ENCODE measurements around the gene ZFP64.

DNA sequence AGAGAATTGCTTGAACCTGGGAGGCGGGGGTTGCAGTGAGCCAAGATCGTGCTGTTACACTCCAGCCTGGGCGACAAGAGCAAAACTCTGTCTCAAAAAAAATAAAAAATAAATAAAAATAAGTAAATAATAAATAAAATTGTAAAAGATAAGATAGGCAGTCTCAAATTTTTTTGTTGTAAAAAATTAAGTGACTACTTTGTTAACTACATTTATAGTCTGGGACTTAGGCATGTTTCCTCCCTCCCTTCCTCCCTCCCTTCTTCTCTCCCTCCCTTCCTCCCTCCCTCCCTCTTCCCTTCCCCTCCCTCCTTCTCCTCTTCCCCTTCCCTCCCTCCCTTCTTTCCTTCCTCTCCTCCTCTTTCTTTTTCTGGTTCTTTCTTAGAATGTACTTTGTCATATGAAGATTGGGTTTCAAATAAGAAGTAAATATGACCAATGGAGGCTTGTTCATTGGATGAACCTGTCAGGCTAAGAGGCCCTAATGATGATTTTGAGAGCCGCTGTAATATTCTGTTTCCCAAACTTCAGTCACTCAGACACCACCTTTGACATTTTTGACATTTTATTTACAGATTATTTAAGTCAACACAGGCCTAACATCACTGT is 24.2 kb downstream of the ZFP64 start:
- TF ChIP-seq, protein P1, sequence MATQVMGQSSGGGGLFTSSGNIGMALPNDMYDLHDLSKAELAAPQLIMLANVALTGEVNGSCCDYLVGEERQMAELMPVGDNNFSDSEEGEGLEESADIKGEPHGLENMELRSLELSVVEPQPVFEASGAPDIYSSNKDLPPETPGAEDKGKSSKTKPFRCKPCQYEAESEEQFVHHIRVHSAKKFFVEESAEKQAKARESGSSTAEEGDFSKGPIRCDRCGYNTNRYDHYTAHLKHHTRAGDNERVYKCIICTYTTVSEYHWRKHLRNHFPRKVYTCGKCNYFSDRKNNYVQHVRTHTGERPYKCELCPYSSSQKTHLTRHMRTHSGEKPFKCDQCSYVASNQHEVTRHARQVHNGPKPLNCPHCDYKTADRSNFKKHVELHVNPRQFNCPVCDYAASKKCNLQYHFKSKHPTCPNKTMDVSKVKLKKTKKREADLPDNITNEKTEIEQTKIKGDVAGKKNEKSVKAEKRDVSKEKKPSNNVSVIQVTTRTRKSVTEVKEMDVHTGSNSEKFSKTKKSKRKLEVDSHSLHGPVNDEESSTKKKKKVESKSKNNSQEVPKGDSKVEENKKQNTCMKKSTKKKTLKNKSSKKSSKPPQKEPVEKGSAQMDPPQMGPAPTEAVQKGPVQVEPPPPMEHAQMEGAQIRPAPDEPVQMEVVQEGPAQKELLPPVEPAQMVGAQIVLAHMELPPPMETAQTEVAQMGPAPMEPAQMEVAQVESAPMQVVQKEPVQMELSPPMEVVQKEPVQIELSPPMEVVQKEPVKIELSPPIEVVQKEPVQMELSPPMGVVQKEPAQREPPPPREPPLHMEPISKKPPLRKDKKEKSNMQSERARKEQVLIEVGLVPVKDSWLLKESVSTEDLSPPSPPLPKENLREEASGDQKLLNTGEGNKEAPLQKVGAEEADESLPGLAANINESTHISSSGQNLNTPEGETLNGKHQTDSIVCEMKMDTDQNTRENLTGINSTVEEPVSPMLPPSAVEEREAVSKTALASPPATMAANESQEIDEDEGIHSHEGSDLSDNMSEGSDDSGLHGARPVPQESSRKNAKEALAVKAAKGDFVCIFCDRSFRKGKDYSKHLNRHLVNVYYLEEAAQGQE (IDR thresholded peaks at IDR 0.05; ENCODE audit: insufficient read depth in 1 of 2, low read depth in 2 of 2, low read length in 2 of 2), result no peak
- TF ChIP-seq POLR2AphosphoS5 (IDR thresholded peaks at IDR 0.05; ENCODE audit: low read depth, low read length) (no peak), FOXP2 (optimal IDR thresholded peaks at IDR 0.05; ENCODE audit: borderline replicate concordance, extremely low read depth, extremely low read length, insufficient read depth) (no peak)

All from PFSK-1 (cell line).